Endothelial cell of umbilical vein (primary cell): Measurements from ENCODE around the gene IL18. TPM values are rescaled to one million over a fixed set of nuclear protein-coding genes. Genes with fewer than 3 reads are reported as not detected.

Experiments
- BruUV-seq: library from RNA; stranded (reverse); fragments of 400-500 nt; replicated peaks from 2 replicates; lab custom pipeline; 2021; lab: Mats Ljungman, UMichigan
- CTCF ChIA-PET: fragments of 300-600, 350-600 bp; sonication (Branson Sonifier 250); formaldehyde crosslinking; loops from one replicate; lab custom pipeline; 2021; ENCODE audit warnings: antibody characterized with exemption, inconsistent platforms; lab: Charles Lee
- POLR2A ChIA-PET: fragments of 300-600, 350-600 bp; sonication (Branson Sonifier 250); formaldehyde crosslinking; loops from one replicate; lab custom pipeline; 2021; ENCODE audit warnings: antibody characterized with exemption, inconsistent platforms; lab: Charles Lee
- DNase-seq: peaks from one replicate; pipeline ENCODE4 v3.0.0-alpha.2; 2011; ENCODE audit warnings: low read depth, low spot score
- FAIRE-seq: peaks from 2 replicates; lab custom pipeline; 2011; peaks lifted over from hg19 to GRCh38; lab: Jason Lieb, UNC
- H2AFZ ChIP-seq: 2 replicates; pipeline ENCODE4 v1.6.0; 2012; ENCODE audit warnings: low read depth, low read length, control low read depth, inconsistent platforms
- H3K27ac ChIP-seq: 2 replicates; pipeline ENCODE4 v1.5.1; 2011; ENCODE audit warnings: low read depth, mild to moderate bottlenecking, control low read depth, low read length, moderate library complexity; ENCODE audit not compliant: insufficient read depth
- H3K27me3 ChIP-seq, 2 experiments: 2 replicates each; pipeline versions ENCODE4 v1.6.0 to v1.6.1; 2011; ENCODE audit warnings: low read length in 2 of 2, mixed read lengths in 1 of 2; ENCODE audit not compliant: control insufficient read depth in 2 of 2, insufficient read depth in 2 of 2
- H3K36me3 ChIP-seq, 2 experiments: 2 replicates in 1 of 2; 3 replicates in 1 of 2; pipeline ENCODE4 v1.5.1; 2011; ENCODE audit warnings: low read length in 2 of 2, mild to moderate bottlenecking in 1 of 2, moderate library complexity in 1 of 2; ENCODE audit not compliant: control insufficient read depth in 2 of 2, insufficient read depth in 2 of 2; ENCODE audit errors: extremely low read depth in 1 of 2
- H3K4me1 ChIP-seq: 3 replicates; pipeline ENCODE4 v1.5.1; 2011; ENCODE audit warnings: mild to moderate bottlenecking, low read length; ENCODE audit not compliant: control insufficient read depth, insufficient read depth; ENCODE audit errors: extremely low read depth
- H3K4me2 ChIP-seq: 2 replicates; pipeline ENCODE4 v1.6.1; 2011; ENCODE audit warnings: low read length, control low read depth, mixed read lengths; ENCODE audit not compliant: insufficient read depth
- H3K4me3 ChIP-seq, 3 experiments: fragments of 200-600 bp in 1 of 3; sonication (generic), shearing (Covaris generic) in 1 of 3; replicated peaks in 1 of 3; 2 replicates each; pipeline ENCODE4 v1.5.1; 2011 to 2016; ENCODE audit warnings: control low read depth in 3 of 3, low read length in 3 of 3, mild to moderate bottlenecking in 2 of 3, inconsistent platforms in 1 of 3, low read depth in 1 of 3, moderate library complexity in 1 of 3; ENCODE audit not compliant: insufficient read depth in 1 of 3
- H3K79me2 ChIP-seq: 2 replicates; pipeline ENCODE4 v1.6.0; 2012; ENCODE audit warnings: low read length, inconsistent platforms; ENCODE audit not compliant: control insufficient read depth, insufficient read depth
- H3K9ac ChIP-seq: replicated peaks from 2 replicates; pipeline ENCODE3; 2011; ENCODE audit warnings: low read length, control low read depth; ENCODE audit not compliant: insufficient read depth; ENCODE audit errors: extremely low read depth
- H3K9me1 ChIP-seq: replicated peaks from 3 replicates; pipeline ENCODE4 v1.6.0; 2011; ENCODE audit warnings: mild to moderate bottlenecking, low read length; ENCODE audit not compliant: control insufficient read depth, insufficient read depth; ENCODE audit errors: extremely low read depth
- H3K9me3 ChIP-seq: replicated peaks from 2 replicates; pipeline ENCODE4 v1.5.1; 2012; ENCODE audit warnings: low read length, inconsistent platforms; ENCODE audit not compliant: control insufficient read depth, insufficient read depth
- H4K20me1 ChIP-seq: replicated peaks from 2 replicates; pipeline ENCODE3; 2011; ENCODE audit warnings: mild to moderate bottlenecking, low read length; ENCODE audit not compliant: control insufficient read depth, insufficient read depth; ENCODE audit errors: extremely low read depth
- EZH2 ChIP-seq: IDR thresholded peaks from 2 replicates; pipeline ENCODE4 v1.6.1; 2012; ENCODE audit warnings: borderline replicate concordance, low read depth, mild to moderate bottlenecking, moderate library complexity, low read length, inconsistent platforms; ENCODE audit not compliant: severe bottlenecking
- FOS ChIP-seq: IDR thresholded peaks from 2 replicates; pipeline ENCODE4 v1.6.1; 2011; ENCODE audit warnings: mild to moderate bottlenecking, low read length, moderate library complexity, borderline replicate concordance; ENCODE audit not compliant: insufficient read depth
- GATA2 ChIP-seq: IDR thresholded peaks from 2 replicates; pipeline ENCODE4 v1.7.0; 2011; ENCODE audit warnings: low read depth, mild to moderate bottlenecking, moderate library complexity, mixed read lengths, low read length; ENCODE audit not compliant: insufficient read length, insufficient read depth
- JUN ChIP-seq: IDR thresholded peaks from 2 replicates; pipeline ENCODE4 v1.6.1; 2011; ENCODE audit warnings: borderline replicate concordance, low read depth; ENCODE audit not compliant: insufficient read length, insufficient read depth
- MYC ChIP-seq: IDR thresholded peaks from one replicate; pipeline ENCODE4 v1.6.1; 2011; ENCODE audit warnings: mild to moderate bottlenecking, low read depth, low read length
- POLR2A ChIP-seq: IDR thresholded peaks from 2 replicates; pipeline ENCODE4 v1.6.1; 2012; ENCODE audit warnings: low read depth, mild to moderate bottlenecking, control low read depth, low read length
- POLR2AphosphoS5 ChIP-seq: IDR thresholded peaks from 2 replicates; pipeline ENCODE4 v1.6.1; 2012; ENCODE audit warnings: low read depth, mild to moderate bottlenecking, control low read depth, low read length, moderate library complexity; ENCODE audit not compliant: insufficient read depth
- dilution Hi-C: fragments of 300-500 bp; cut with MboI; formaldehyde crosslinking; loops from one replicate; pipeline ENCODE4 v1.15.0; 2019; ENCODE audit warnings: low sequenced_read_pairs; ENCODE audit not compliant: extremely low pct_ligation_motif_present
- intact Hi-C: fragments of 100-400 bp; cut with micrococcal nuclease; formaldehyde crosslinking; loops from one replicate; pipeline ENCODE4 v1.10.0; 2022
- polyA plus RNA-seq, 4 experiments: library from polyadenylated mRNA; depleted of rRNA in 3 of 4; stranded (reverse) in 3 of 4; unstranded in 1 of 4; fragments of >200 nt; gene quantifications; 2 replicates each; pipeline versions ENCODE4 v1.2.1 to v1.2.3, GENCODE V29; 2011 to 2012; ENCODE audit warnings: missing spikeins in 1 of 4
- total RNA-seq: library from RNA; stranded (reverse); gene quantifications from 2 replicates; pipeline ENCODE4 v1.2.3, GENCODE V29; 2021
- TF ChIP-seq, protein P1 (sequence below), 2 donors: IDR thresholded peaks; 1 replicate in 1 of 2; 2 replicates in 1 of 2; pipeline ENCODE4 v1.5.1; 2011; ENCODE audit warnings: low read length in 2 of 2, mild to moderate bottlenecking in 2 of 2, moderate library complexity in 2 of 2, control low read depth in 1 of 2, inconsistent platforms in 1 of 2, low read depth in 1 of 2; ENCODE audit not compliant: insufficient read depth in 1 of 2; ENCODE audit errors: extremely low read depth in 1 of 2
- TF ChIP-seq, protein P2 (sequence below): IDR thresholded peaks from 2 replicates; pipeline ENCODE4 v1.6.1; 2011; ENCODE audit not compliant: insufficient read depth, insufficient read length

IL18 gene
- total and polyA plus RNA-seq, 2 donors (not counting 3 experiments of a cell fraction or from before 2014, with no cell fraction given): 0.73 to 1.5 TPM

DNA sequence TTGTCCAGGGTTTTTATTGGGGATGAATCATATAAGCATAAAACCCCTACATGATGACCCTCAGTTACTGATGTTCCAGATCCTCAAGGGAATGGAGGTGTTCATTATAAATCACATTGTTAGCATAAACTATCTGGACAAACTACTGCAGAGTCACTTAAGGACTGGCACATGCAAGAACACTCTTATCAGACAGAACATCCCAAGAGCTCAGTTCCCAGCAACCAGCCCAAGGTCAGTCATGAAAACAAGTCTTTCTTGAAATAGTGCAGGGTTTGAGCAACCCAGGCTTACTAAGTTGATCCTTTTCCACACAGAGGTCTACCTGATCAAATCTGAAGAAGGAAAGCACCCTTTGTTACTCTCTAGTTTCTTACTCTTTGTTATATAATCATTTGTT lies 48.8 kb upstream of the IL18 start:
- DNase-seq (no peak), FAIRE-seq (no peak)
- Histone ChIP-seq H3K9me1 (no peaks in the 10 kb centered on the region), H2AFZ (no peak overlapping the region), H3K79me2 (no peaks in the 10 kb centered on the region), H3K4me1 (no peaks in the 10 kb centered on the region), H3K27ac (no peak overlapping the region), H3K36me3 (no peaks in the 10 kb centered on the region), H3K27me3 (no peaks in the 10 kb centered on the region), H3K4me2 (no peak overlapping the region), H4K20me1 (no peaks in the 10 kb centered on the region), H3K9ac (no peak overlapping the region), H3K4me3 (no peak overlapping the region), H3K9me3 (no peaks in the 10 kb centered on the region)
- BruUV-seq: no TSS peak
- TF ChIP-seq POLR2A: no peak
- no peak for TF ChIP-seq JUN
- TF ChIP-seq POLR2AphosphoS5: no peak
- no peak for TF ChIP-seq EZH2
- no peak for TF ChIP-seq MYC
- TF ChIP-seq GATA2: no peak
- TF ChIP-seq, protein P1, sequence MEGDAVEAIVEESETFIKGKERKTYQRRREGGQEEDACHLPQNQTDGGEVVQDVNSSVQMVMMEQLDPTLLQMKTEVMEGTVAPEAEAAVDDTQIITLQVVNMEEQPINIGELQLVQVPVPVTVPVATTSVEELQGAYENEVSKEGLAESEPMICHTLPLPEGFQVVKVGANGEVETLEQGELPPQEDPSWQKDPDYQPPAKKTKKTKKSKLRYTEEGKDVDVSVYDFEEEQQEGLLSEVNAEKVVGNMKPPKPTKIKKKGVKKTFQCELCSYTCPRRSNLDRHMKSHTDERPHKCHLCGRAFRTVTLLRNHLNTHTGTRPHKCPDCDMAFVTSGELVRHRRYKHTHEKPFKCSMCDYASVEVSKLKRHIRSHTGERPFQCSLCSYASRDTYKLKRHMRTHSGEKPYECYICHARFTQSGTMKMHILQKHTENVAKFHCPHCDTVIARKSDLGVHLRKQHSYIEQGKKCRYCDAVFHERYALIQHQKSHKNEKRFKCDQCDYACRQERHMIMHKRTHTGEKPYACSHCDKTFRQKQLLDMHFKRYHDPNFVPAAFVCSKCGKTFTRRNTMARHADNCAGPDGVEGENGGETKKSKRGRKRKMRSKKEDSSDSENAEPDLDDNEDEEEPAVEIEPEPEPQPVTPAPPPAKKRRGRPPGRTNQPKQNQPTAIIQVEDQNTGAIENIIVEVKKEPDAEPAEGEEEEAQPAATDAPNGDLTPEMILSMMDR (IDR thresholded peaks at IDR 0.05; ENCODE audit: extremely low read depth in 1 of 2, insufficient read depth in 1 of 2, low read depth in 1 of 2, low read length in 2 of 2): no peak
- TF ChIP-seq FOS: no peak
- TF ChIP-seq, protein P2, sequence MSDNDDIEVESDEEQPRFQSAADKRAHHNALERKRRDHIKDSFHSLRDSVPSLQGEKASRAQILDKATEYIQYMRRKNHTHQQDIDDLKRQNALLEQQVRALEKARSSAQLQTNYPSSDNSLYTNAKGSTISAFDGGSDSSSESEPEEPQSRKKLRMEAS: no peak
- ChIA-PET CTCF (interaction anchor here (1.3 to 13.6 kb wide), 2 partner anchors 11 to 67 kb away, joined by 3 to 540 read pairs; no protein-coding TSS in a partner anchor), POLR2A (no interaction called here)
- intact Hi-C loops (no loop called here), dilution Hi-C loops (no loop called here)
